WI38 (cell line): ENCODE results near the gene KCNN3.

Source experiments
- H3K4me3 ChIP-seq: 2 replicates; pipeline ENCODE4 v1.5.1; 2011; ENCODE audit warnings: low read depth, mild to moderate bottlenecking, control low read depth, low read length
- TF ChIP-seq, protein P1 (sequence below): IDR thresholded peaks from 2 replicates; pipeline ENCODE4 v1.5.1; 2012; ENCODE audit warnings: low read depth, mild to moderate bottlenecking, control low read depth, low read length

KCNN3 gene

GRCh38 chr1:154819628-154820590, 50.2 kb downstream of the KCNN3 start:
- TF ChIP-seq, protein P1, sequence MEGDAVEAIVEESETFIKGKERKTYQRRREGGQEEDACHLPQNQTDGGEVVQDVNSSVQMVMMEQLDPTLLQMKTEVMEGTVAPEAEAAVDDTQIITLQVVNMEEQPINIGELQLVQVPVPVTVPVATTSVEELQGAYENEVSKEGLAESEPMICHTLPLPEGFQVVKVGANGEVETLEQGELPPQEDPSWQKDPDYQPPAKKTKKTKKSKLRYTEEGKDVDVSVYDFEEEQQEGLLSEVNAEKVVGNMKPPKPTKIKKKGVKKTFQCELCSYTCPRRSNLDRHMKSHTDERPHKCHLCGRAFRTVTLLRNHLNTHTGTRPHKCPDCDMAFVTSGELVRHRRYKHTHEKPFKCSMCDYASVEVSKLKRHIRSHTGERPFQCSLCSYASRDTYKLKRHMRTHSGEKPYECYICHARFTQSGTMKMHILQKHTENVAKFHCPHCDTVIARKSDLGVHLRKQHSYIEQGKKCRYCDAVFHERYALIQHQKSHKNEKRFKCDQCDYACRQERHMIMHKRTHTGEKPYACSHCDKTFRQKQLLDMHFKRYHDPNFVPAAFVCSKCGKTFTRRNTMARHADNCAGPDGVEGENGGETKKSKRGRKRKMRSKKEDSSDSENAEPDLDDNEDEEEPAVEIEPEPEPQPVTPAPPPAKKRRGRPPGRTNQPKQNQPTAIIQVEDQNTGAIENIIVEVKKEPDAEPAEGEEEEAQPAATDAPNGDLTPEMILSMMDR, result peak; percentile 46
- H3K4me3 ChIP-seq, result no peak overlapping the region

GRCh38 chr1:154818911-154819310, 51.2 kb downstream of the KCNN3 start:
- TF ChIP-seq, protein P1, result no peak

DNA sequence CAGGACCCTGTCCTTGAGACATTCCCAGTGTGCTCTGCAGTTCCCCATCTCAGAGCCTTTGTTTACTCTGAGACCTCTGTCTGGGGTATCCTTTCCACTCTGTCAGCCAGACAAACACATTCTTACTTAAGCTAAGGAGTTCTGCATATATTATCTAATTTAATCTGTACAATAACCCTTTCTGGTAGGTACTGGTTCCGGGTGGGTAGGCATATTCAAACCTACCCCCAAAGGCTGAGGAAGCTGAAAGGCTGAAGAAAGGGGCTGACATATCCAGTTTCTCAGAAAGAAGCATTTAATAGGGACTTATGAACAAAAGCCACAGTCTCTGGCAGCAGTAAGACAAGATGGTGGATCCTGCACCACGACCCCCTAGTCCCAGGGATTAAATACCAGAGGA, 53.1 kb downstream of the KCNN3 start:
- no peak overlapping the region for H3K4me3 ChIP-seq
- TF ChIP-seq, protein P1, result no peak

More at GRCh38 chr1:154818911-154819310, 51.2 kb downstream of the KCNN3 start:
- H3K4me3 ChIP-seq, result no peak overlapping the region

- no peak overlapping the region for H3K4me3 ChIP-seq
- TF ChIP-seq, protein P1, result no peak
These were observed 53.7 kb downstream of the KCNN3 start for GRCh38 chr1:154816369-154816768.

DNA sequence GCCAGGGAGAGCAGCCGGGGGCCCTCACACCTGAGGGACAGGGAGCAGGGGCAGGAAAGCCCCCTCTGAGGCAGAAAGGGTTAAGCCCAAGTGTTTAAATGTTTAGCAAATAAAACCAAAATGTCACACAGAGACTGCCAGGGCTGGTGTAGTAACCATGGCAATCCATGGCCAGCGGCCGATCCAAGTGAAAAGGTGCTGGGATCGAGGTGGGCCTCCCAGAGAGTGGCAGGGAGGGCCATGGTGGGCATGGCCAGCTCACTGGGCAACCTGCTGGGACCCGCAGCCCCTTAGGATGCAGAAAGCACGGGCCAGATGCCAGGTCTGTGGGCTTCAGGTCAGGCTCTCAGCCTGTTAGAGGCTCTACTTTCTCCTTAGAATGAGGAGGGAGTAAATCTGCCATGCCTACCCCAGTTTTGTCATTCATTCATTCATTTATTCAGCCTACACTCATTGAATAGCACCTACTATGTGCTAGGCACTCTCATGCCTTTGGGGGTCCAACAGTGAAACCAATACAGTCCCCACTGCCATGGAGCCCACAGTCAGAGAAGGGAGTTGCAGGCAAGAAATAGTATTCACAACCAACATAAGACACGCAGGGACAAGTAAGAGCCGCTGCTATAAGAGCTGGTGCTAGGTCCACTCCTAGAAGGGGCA, 56.1 kb downstream of the KCNN3 start:
- TF ChIP-seq, protein P1, result no peak
- H3K4me3 ChIP-seq, result no peak overlapping the region

DNA sequence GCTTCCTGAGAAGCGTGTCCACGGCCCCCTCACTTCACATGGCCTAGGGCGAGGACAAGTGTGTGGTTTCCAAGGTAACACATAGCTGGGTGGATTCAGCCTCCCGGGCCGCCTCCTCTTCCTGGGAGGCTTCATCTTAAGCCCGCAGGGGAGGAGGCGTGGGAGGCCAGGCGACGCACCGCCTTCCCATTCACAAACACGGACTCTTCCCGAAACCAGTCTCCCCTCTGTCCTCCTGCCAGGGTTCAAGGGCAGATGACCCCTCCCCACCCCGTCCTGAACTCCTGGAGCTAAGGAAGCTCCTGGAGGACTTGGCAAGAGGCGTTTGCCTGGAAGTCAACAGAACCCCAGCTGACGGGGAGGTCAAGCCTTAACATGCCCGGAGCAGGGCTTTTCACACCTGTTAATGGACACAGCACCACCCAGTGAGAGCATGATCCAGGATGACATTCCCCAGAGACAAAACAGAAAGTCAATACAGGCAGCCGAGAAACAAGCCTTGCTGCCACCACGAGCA, 56.7 kb downstream of the KCNN3 start:
- TF ChIP-seq, protein P1, result no peak
- H3K4me3 ChIP-seq, result no peak overlapping the region
